ENCODE results near the gene CIAO3. TPM values are rescaled to one million over a fixed set of nuclear protein-coding genes. Genes with fewer than 3 reads are reported as not detected.

CIAO3 gene
- total RNA-seq, 1 experiment from 2014 or later: 32.8 TPM

DNA sequence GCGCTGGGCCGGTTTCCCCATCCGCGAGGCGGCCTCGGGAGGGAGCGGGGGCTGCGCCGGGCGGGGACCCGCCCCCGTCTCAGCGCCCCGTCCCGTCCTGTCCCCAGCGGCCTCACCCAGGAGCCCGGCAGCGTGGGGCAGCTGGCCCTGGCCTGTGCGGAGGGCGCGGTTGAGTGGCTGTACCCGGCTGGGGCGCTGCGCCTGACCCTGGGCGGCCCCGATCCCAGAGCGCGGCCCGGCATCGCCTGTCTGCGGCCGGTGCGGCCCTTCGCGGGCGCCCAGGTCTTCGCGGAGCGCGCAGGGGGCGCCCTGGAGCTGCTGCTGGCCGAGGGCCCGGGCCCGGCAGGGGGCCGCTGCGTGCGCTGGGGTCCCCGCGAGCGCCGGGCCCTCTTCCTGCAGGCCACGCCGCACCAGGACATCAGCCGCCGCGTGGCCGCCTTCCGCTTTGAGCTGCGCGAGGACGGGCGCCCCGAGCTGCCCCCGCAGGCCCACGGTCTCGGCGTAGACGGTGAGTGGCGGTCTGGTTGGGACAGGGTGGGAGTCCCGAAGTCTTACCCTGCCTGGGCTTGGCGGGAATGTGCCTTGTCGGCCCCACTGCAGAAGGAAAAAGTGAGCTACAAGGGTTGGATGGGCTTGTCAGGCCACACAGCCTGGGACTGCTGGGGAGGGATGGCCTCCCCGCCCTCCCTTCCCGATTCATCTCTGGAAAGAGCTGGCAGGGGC, 25.2 kb downstream of the CIAO3 start:
- Histone ChIP-seq H3K36me3 (ENCODE audit: control insufficient read depth in 1 of 2, insufficient read depth in 2 of 2, low read length in 2 of 2) (no peaks in the 10 kb centered on the region), H3K4me3 (replicated peaks in 1 of 2; ENCODE audit: low read depth in 1 of 2, low read length in 2 of 2) (peak overlapping the region; percentile 59 to 74), H3K9me3 (ENCODE audit: control insufficient read depth in 1 of 2, insufficient read depth in 1 of 2, low read depth in 1 of 2, low read length in 2 of 2) (no peaks in the 10 kb centered on the region), H3K4me2 (ENCODE audit: low read length) (peak overlapping the region; percentile 93), H2AFZ (ENCODE audit: low read depth, low read length, poor library complexity, severe bottlenecking) (no peak overlapping the region), H3K4me1 (ENCODE audit: control insufficient read depth in 1 of 2, insufficient read depth in 2 of 2, low read length in 2 of 2) (peaks cover 42 to 75% of the 10 kb centered on the region in 2 experiments), H3K27ac (ENCODE audit: low read depth, low read length) (peak overlapping the region; percentile 92), H4K20me1 (ENCODE audit: insufficient read depth) (peaks cover 3% of the 10 kb centered on the region; the same call in 1 of the 2 replicates), H3K9ac (ENCODE audit: low read length) (peak overlapping the region; percentile 85), H3K79me2 (ENCODE audit: insufficient read depth, low read length) (peaks cover 19% of the 10 kb centered on the region), H3K9me2 (ENCODE audit: insufficient read depth) (no peaks in the 10 kb centered on the region), H3K27me3 (ENCODE audit: insufficient read depth, low read length) (no peaks in the 10 kb centered on the region)
- ATAC-seq: peak; percentile 17
- no TSS peak for BruUV-seq (replicated peaks)
- CTCF ChIA-PET: interaction anchor here (0.6 to 2.4 kb wide), 7 partner anchors 11 to 627 kb away, joined by 3 to 20 read pairs (median 4); partner anchors contain the start of genes CCDC78, CHTF18 and RPUSD1
- RAD21 ChIA-PET (ENCODE audit: low non-redundant PET in 1 of 2, low total read pairs in 2 of 2, uncharacterized antibody in 2 of 2, unreplicated experiment in 2 of 2): interaction anchor here in 1 of 2 experiments (1.1 kb wide), 1 partner anchor 13 kb away, joined by 3 read pairs; no protein-coding TSS in a partner anchor
- TF ChIP-seq REST (IDR thresholded peaks at IDR 0.05; ENCODE audit: low read depth) (no peak), YY1 (IDR thresholded peaks at IDR 0.05; ENCODE audit: extremely low read depth, insufficient replicate concordance, low read depth, low read length) (no peak), EZH2 (IDR thresholded peaks at IDR 0.05) (no peak), SRF (IDR thresholded peaks at IDR 0.05; ENCODE audit: low read depth) (no peak), RAD21 (IDR thresholded peaks at IDR 0.05; ENCODE audit: low read depth) (no peak), EZH2phosphoT487 (IDR thresholded peaks at IDR 0.05; ENCODE audit: borderline replicate concordance) (no peak), ZFX (IDR thresholded peaks at IDR 0.05) (peak; percentile 81), POLR2A (IDR thresholded peaks at IDR 0.05; ENCODE audit: borderline replicate concordance, extremely low read depth, insufficient read depth, insufficient read length) (no peak), CEBPB (IDR thresholded peaks at IDR 0.05; ENCODE audit: low read depth) (no peak), ELF1 (IDR thresholded peaks at IDR 0.05; ENCODE audit: borderline replicate concordance, low read depth) (no peak), TCF7L2 (IDR thresholded peaks at IDR 0.05; ENCODE audit: borderline replicate concordance, extremely low read depth, insufficient read depth, insufficient read length) (no peak), SIN3A (IDR thresholded peaks at IDR 0.05; ENCODE audit: low read depth) (no peak), FOSL1 (IDR thresholded peaks at IDR 0.05; ENCODE audit: low read depth) (no peak), MAX (IDR thresholded peaks at IDR 0.05) (no peak), EGR1 (IDR thresholded peaks at IDR 0.05; ENCODE audit: low read depth) (no peak), CBX3 (IDR thresholded peaks at IDR 0.05; ENCODE audit: low read depth) (no peak), ZNF274 (IDR thresholded peaks at IDR 0.05; ENCODE audit: low read depth, low read length) (no peak), POLR2AphosphoS5 (IDR thresholded peaks at IDR 0.05; ENCODE audit: low read depth, low read length) (peak; percentile 42), SP1 (IDR thresholded peaks at IDR 0.05; ENCODE audit: low read depth) (no peak)
- TF ChIP-seq, protein P1, sequence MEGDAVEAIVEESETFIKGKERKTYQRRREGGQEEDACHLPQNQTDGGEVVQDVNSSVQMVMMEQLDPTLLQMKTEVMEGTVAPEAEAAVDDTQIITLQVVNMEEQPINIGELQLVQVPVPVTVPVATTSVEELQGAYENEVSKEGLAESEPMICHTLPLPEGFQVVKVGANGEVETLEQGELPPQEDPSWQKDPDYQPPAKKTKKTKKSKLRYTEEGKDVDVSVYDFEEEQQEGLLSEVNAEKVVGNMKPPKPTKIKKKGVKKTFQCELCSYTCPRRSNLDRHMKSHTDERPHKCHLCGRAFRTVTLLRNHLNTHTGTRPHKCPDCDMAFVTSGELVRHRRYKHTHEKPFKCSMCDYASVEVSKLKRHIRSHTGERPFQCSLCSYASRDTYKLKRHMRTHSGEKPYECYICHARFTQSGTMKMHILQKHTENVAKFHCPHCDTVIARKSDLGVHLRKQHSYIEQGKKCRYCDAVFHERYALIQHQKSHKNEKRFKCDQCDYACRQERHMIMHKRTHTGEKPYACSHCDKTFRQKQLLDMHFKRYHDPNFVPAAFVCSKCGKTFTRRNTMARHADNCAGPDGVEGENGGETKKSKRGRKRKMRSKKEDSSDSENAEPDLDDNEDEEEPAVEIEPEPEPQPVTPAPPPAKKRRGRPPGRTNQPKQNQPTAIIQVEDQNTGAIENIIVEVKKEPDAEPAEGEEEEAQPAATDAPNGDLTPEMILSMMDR (IDR thresholded peaks at IDR 0.05 in 2 of 3, conservative IDR thresholded peaks at IDR 0.05 in 1 of 3; ENCODE audit: borderline replicate concordance in 1 of 3, insufficient read depth in 1 of 3, low read depth in 2 of 3, low read length in 2 of 3): peak in 1 of 3 experiments; percentile 2; a peak in 1 of 6 replicates
- intact Hi-C loops (cut with micrococcal nuclease): no loop called here
- DNase-seq (ENCODE audit: low read depth, low spot score): no peak
- POLR2A ChIA-PET: interaction anchor here (1.6 to 2.3 kb wide), 2 partner anchors 10 to 13 kb away, joined by 9 to 20 read pairs; partner anchors contain the start of genes CCDC78 and HAGHL
